Activated naive CD4-positive, alpha-beta T cell treated with anti-CD3 and anti-CD28 coated beads, Interleukin-2, amount 50 U/mL, for 24 hours (primary cell): ENCODE data around the gene TMEM201.

Experiments
- H3K27ac Mint-ChIP-seq: one replicate; pipeline ENCODE4 v1.8.0; 2021; ENCODE audit warnings: mild to moderate bottlenecking, mixed read lengths
- H3K27me3 Mint-ChIP-seq: one replicate; pipeline ENCODE4 v1.8.0; 2021; ENCODE audit warnings: mixed read lengths
- H3K36me3 Mint-ChIP-seq: one replicate; pipeline ENCODE4 v1.8.0; 2021; ENCODE audit warnings: mixed read lengths
- H3K4me1 Mint-ChIP-seq: one replicate; pipeline ENCODE4 v1.8.0; 2021; ENCODE audit warnings: mixed read lengths
- H3K4me3 Mint-ChIP-seq: one replicate; pipeline ENCODE4 v1.8.0; 2021; ENCODE audit warnings: mild to moderate bottlenecking, mixed read lengths
- H3K9me3 Mint-ChIP-seq: one replicate; pipeline ENCODE4 v1.8.0; 2021; ENCODE audit warnings: mixed read lengths

TMEM201 gene

DNA sequence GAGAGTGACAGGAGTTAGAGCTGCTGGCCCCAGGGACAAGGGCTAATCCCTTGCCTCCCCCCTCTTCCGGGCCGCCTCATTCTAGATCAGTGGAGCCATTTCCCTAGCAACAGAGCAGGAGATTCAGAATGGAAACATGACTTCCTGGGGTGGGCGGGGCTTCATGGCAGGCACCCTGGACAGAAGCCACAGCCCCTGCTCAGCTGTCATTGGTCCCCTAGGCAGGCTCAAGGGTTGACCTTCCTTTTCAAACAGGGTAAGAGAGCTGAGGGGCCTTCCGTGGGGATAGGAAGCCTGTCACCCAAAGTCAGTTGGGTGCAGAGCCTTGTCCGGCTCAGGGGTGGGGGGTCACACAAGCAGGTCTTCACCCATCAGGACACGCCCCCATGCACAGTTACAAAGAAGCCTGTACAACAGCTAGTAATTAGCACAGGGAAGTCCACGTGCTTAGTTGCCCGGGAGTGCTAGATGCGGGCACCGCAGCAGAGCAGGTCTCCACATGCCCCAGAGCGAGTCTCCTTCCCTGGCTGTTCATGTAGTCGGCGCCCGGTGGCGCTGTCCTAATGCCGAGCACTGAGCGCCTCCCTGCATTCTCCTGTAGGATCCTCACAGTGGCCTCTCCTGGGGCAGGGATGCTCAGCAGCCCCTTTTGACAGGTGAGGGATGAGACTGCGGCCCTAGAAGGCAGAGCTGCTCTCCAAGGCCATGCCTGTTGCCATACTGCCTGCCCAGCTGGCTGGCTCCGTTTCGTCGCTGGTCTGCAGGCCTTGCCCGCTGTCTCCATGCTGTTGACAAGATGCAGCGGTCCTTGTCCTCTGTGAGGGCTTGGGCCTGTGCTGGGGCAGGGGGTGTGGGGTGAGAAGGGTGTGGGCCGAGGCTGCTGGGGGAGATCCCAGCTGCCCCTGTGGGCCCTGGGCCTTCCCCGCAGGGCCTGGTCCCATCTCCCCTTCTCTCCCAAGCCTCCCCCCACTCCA lies 5.1 kb downstream of the TMEM201 start:
- H3K27me3 Mint-ChIP-seq, result no peaks in the 10 kb centered on the region
- no peaks in the 10 kb centered on the region for H3K36me3 Mint-ChIP-seq
- no peak overlapping the region for H3K27ac Mint-ChIP-seq
- no peaks in the 10 kb centered on the region for H3K9me3 Mint-ChIP-seq
- peaks cover 24% of the 10 kb centered on the region for H3K4me1 Mint-ChIP-seq
- H3K4me3 Mint-ChIP-seq, result no peak overlapping the region

DNA sequence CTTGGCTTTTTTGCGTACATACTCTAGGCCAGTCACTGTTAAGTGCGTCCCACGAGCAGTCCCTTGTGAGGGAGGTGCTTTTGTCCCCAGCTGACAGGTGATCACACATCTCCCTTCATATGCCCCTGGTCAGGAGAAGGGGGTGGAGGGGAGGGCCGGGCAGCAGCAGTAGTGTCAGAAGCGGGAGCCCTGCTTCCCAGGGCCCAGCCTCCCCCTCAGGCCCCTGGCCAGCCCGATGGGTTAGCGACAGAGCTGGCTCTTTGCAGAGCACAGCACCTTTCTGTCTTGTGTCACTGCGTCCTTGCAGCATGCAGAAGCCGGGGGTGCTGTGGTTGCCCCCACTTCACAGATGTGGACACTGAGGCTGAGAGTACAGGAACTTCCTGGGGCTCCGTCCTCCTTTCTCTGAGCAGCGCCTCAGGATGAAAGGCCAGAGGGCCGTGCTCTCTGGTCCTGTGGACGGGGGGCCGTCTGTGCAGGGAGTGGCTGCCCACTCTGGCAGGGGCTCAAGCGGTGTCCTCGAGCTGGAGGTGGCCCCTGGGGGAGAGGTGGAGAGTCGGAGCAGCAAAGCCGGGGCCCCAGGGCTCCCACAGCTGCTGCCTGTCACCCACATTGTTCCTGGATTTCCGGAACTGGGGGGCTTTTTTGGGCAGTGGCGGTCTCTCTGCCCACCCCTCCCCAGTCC lies 5.9 kb downstream of the TMEM201 start:
- H3K36me3 Mint-ChIP-seq, result no peaks in the 10 kb centered on the region
- H3K4me3 Mint-ChIP-seq, result no peak overlapping the region
- no peaks in the 10 kb centered on the region for H3K27me3 Mint-ChIP-seq
- H3K27ac Mint-ChIP-seq, result no peak overlapping the region
- peaks cover 23% of the 10 kb centered on the region for H3K4me1 Mint-ChIP-seq
- no peaks in the 10 kb centered on the region for H3K9me3 Mint-ChIP-seq

DNA sequence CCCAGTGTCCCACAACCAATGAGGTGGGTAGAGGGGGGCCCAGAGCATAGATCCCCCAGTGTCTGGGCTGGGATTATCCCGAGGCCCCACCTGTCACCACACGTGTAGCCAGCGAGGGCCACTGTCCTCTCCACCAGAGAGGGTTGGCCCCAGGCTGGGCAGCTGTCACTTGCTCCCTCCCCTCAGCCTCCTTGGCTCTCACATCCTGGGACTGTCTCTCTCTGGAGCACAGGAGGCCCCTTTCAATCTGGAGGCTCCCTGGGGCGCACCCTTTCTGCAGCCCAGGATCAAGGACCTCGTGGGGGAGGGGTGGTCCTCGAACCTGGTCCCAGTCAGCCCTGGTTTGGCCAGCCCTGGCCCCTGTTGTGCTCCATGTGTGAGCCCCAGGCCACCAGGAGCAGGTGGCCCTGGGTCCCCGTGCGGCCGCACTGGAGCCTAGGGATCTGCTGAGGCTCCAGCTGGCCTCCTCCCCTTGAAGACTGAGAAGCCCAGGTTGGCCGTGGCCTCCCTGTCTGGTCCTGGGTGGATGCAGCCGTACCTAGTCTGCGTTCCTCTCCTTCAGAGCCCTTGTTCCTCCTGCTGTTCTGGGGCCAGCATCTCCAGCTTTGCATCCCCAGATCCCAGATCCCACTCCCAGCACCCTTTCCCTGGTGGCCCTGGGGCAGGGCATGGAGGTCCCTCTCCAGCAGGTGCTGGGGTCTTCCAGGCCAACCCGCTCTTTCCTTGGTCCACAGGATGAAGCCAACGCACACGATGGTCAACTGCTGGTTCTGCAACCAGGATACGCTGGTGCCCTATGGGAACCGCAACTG lies 6.7 kb downstream of the TMEM201 start:
- Mint-ChIP-seq H3K4me1 (peaks cover 18% of the 10 kb centered on the region), H3K9me3 (no peaks in the 10 kb centered on the region), H3K27me3 (no peaks in the 10 kb centered on the region), H3K36me3 (no peaks in the 10 kb centered on the region), H3K4me3 (no peak overlapping the region), H3K27ac (no peak overlapping the region)

DNA sequence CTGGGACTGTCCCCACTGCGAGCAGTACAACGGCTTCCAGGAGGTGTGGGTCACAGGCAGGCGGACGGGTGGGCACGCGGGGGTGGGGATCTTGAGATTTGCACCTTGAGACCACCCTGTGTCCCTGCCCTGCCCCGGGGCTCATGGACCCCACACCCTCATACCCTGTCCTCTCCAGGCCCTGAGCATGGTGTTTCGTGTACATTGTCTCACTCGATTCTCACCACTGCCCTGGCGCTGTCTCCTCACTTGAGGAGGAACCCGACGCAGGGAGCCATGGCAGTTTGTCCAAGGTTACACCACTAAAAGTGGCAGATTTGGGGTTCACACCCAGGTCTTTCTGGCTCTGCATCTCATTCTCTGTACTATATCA lies 7.2 kb downstream of the TMEM201 start:
- Mint-ChIP-seq H3K36me3 (no peaks in the 10 kb centered on the region), H3K4me3 (no peak overlapping the region), H3K4me1 (peaks cover 13% of the 10 kb centered on the region), H3K27me3 (no peaks in the 10 kb centered on the region), H3K27ac (no peak overlapping the region), H3K9me3 (no peaks in the 10 kb centered on the region)

DNA sequence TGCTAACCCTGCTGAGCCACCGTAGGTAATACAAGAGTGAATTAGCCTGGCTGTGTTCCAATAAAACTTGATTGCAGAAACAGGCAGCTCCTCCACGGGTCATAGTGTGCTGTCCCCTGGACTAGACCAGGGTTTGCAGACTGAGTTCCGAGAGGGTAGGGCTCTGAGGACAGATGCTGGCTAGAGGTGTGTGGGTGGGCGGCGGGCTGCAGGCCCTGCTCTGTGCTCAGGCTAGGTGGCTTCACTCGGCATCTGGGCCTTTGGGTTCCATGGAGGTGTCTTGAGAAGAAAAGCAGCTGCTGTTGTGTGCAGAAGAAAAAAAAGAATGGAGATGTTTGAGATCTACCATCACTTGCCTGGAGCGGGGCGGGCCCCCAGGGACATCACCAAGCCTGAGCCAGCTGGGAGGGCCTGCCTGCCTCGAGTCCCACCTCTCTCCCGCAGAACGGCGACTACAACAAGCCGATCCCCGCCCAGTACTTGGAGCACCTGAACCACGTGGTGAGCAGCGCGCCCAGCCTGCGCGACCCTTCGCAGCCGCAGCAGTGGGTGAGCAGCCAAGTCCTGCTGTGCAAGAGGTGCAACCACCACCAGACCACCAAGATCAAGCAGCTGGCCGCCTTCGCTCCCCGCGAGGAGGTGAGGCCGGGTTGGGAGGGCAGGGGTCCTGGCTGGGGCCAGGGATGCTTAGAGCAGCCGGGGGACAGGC lies 7.9 kb downstream of the TMEM201 start:
- no peaks in the 10 kb centered on the region for H3K36me3 Mint-ChIP-seq
- no peaks in the 10 kb centered on the region for H3K27me3 Mint-ChIP-seq
- no peak overlapping the region for H3K27ac Mint-ChIP-seq
- peaks cover 12% of the 10 kb centered on the region for H3K4me1 Mint-ChIP-seq
- H3K4me3 Mint-ChIP-seq, result no peak overlapping the region
- no peaks in the 10 kb centered on the region for H3K9me3 Mint-ChIP-seq

DNA sequence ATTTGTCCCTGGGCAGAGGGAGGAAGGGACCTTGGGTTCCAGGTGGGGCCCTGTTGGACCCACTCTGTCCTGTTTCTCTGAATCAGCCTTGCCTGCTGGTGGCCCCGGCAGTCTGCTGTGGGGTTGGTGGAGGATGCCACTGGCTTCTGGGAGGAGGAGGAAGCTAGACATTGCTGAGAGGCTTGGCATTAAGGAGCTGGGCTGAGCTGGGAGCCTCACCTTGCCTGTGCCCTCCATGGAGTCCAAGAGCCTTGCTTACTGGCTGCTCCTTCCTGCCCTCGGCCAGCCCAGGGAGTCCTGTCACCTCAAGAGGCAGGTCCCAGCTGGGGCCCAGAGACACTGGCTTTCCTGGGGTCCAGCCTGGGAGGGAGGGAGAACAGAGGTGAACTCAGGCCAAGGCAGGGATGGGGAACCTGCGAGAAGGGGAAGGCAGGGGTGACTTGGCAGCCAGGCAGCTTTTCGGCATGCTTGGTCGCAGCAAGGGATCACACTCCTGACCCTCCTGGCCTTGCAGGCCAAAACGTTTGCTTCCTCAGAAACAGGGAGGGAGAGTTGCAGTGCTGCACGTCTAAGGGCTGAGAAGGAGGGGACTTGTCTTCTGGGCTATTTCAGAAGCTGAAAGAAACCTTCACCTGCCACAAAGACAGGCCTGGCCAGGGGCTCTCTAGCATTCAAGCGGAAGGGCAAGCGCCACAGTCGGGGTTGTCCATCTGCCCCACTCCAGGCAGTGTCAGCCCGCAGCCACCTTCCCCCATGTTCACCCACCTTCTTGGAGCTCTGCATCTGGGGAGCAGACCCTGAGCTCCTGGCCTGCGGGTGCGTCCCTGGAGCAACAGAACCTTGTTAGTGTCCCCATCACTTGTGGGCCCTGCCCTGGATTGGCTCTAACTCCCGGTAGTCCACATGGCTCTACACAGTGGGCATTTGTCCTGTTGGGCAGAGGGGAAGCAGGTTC lies 8.9 kb downstream of the TMEM201 start:
- Mint-ChIP-seq H3K27me3 (no peaks in the 10 kb centered on the region), H3K27ac (no peak overlapping the region), H3K4me1 (peaks cover 5% of the 10 kb centered on the region), H3K9me3 (no peaks in the 10 kb centered on the region), H3K36me3 (no peaks in the 10 kb centered on the region), H3K4me3 (no peak overlapping the region)

DNA sequence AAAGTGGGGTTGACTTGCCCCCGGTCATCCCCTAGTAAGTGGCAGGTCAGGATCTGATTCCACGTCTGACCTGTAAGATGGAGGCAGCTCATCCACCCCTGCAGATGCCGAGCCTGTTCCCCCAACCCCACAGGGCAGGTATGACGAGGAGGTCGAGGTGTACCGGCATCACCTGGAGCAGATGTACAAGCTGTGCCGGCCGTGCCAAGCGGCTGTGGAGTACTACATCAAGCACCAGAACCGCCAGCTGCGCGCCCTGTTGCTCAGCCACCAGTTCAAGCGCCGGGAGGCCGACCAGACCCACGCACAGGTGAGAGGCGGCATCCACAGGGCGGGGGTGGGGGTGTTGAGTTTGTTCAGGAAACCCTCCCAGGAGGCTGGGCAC lies 9.6 kb downstream of the TMEM201 start:
- no peak overlapping the region for H3K4me3 Mint-ChIP-seq
- H3K27me3 Mint-ChIP-seq, result no peaks in the 10 kb centered on the region
- H3K27ac Mint-ChIP-seq, result no peak overlapping the region
- H3K36me3 Mint-ChIP-seq, result no peaks in the 10 kb centered on the region
- H3K4me1 Mint-ChIP-seq, result peaks cover 4% of the 10 kb centered on the region
- no peaks in the 10 kb centered on the region for H3K9me3 Mint-ChIP-seq

DNA sequence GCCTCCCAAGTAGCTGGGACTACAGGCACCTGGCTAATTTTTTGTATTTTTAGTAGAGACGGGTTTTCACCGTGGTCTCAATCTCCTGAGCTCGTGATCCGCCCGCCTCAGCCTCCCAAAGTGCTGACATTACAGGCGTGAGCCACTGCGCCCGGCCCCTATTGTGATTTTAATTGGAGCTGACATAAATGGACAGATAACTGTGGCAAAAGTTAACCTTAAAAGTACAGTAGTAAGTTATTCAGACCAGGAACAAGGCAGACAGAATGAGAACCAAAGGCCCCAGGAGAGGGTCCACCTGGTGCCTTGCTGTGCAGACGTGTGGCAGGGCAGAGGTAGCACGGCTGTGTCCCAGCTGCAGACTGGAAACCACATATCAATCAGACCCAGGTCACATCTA lies 11.0 kb downstream of the TMEM201 start:
- Mint-ChIP-seq H3K36me3 (no peaks in the 10 kb centered on the region), H3K4me1 (no peaks in the 10 kb centered on the region), H3K27ac (no peak overlapping the region), H3K9me3 (no peaks in the 10 kb centered on the region), H3K27me3 (no peaks in the 10 kb centered on the region), H3K4me3 (no peak overlapping the region)

DNA sequence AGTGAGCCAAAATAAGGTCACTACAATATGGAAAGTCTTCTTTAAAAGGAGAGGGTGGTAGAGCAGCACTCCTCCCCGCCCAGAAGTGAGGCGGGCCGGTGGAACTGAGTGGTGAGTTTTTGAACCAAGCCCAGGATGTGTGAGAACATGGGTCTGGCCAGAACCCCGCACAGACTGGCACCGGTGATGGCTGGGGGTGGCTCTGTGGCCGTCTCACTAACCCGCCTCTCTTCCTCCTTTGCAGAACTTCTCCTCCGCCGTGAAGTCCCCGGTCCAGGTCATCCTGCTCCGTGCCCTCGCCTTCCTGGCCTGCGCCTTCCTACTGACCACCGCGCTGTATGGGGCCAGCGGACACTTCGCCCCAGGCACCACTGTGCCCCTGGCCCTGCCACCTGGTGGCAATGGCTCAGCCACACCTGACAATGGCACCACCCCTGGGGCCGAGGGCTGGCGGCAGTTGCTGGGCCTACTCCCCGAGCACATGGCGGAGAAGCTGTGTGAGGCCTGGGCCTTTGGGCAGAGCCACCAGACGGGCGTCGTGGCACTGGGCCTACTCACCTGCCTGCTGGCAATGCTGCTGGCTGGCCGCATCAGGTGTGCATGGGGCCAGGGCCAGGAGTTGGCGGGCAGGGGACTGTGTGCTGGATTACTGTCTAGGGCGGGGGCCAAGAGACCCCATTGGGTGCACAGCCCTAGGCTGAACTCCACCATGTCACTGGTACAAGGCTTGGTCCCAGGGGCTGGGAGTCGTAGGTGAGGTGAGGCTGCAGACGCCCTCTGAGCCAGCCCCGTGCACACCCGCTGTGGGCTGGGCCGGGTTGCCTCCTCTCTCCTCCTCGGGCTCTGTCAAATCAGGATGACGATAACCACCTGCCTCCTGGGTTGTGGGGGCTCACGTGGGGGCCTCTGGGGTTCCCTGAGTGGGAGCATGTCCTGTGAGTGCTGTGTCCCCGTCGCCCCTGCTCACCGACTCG lies 12.4 kb downstream of the TMEM201 start:
- no peaks in the 10 kb centered on the region for H3K36me3 Mint-ChIP-seq
- no peaks in the 10 kb centered on the region for H3K4me1 Mint-ChIP-seq
- H3K4me3 Mint-ChIP-seq, result no peak overlapping the region
- H3K27me3 Mint-ChIP-seq, result no peaks in the 10 kb centered on the region
- no peak overlapping the region for H3K27ac Mint-ChIP-seq
- no peaks in the 10 kb centered on the region for H3K9me3 Mint-ChIP-seq

DNA sequence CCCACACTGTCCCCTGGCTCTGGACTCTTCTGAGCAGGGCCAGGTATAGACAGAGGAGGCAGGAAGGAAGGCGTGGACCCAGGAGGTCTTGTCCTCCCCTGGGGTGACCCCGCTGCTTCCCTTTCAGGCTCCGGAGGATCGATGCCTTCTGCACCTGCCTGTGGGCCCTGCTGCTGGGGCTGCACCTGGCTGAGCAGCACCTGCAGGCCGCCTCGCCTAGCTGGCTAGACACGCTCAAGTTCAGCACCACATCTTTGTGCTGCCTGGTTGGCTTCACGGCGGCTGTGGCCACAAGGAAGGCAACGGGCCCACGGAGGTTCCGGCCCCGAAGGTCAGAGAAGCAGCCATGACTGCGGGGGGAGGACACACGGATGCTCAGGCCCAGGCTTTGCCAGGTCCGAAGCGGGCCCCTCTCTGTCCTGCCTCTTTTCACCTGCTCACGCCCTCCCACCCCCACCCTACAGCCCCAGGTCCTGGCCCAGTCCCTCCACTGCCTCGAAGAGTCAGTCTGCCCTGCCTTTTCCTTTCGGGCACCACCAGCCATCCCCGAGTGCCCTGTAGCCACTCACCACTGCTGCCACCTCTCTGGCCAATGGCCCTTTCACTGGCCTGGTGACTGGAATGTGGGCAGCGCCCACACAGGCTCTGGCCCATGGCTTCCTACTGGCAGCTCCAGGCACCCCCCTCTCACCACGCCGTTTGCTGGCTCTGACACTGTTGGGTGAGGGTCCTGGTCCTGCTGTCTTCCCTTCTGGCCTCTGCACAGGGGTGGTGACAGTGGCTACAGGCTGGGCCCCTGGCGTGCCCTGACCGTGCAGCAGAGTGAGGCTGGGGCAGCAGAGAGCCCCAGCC lies 13.5 kb downstream of the TMEM201 start:
- no peaks in the 10 kb centered on the region for H3K4me1 Mint-ChIP-seq

DNA sequence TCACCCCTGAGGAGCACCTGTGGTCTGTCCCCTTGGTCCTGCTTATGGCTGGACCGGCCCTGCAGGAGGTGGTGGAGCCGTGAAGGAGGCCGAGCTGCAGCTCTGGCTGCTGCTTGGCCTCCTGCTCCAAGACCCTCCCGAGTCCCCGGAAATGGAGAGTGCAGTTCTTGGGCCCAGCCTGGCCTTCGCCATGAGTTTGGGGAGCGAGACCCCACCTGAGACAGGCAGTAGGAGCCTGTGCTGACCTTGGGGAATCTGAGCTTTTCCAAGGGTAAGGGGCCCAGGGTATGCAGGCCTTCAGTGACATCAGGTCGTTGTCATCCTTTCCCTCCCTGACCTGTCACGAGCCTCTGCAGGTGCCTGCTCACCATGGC lies 14.1 kb downstream of the TMEM201 start:
- Mint-ChIP-seq H3K4me3 (no peak overlapping the region), H3K9me3 (no peaks in the 10 kb centered on the region), H3K27me3 (no peaks in the 10 kb centered on the region), H3K36me3 (no peaks in the 10 kb centered on the region), H3K27ac (no peak overlapping the region), H3K4me1 (no peaks in the 10 kb centered on the region)

More for the DNA sequence above, 13.5 kb downstream of the TMEM201 start:
- H3K27me3 Mint-ChIP-seq, result no peaks in the 10 kb centered on the region
- no peak overlapping the region for H3K4me3 Mint-ChIP-seq
- no peak overlapping the region for H3K27ac Mint-ChIP-seq
- H3K9me3 Mint-ChIP-seq, result no peaks in the 10 kb centered on the region
- H3K36me3 Mint-ChIP-seq, result no peaks in the 10 kb centered on the region

DNA sequence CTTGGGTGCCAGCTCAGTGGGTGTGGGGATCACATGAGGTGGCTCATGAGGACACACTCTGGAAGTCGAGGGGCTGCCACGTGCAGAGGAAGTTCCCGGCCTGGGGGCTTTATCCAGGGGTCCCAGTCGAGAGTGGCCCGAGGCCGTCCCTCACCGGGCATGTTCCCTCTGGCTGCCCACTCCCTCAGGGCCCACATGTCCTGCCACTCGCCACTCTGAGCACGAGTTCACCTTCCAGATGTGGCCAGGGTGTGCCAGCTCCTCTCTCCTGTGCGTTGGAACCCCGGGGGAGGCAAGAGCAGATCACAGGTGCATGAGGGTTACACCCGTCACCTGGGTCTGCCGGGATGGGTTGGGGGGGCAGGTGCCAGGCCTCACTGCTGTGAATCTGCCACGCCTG lies 14.6 kb downstream of the TMEM201 start:
- H3K27ac Mint-ChIP-seq, result no peak overlapping the region
- no peaks in the 10 kb centered on the region for H3K36me3 Mint-ChIP-seq
- H3K9me3 Mint-ChIP-seq, result no peaks in the 10 kb centered on the region
- no peak overlapping the region for H3K4me3 Mint-ChIP-seq
- H3K27me3 Mint-ChIP-seq, result no peaks in the 10 kb centered on the region
- no peaks in the 10 kb centered on the region for H3K4me1 Mint-ChIP-seq
